ENCODE results near the gene CDK8.

GRCh38 chr13:26272621-26273020 lies 18.7 kb downstream of the CDK8 start:
- TF ChIP-seq CTCF (conservative IDR thresholded peaks at IDR 0.05; ENCODE audit: low read depth in 2 of 2) (no peak), EZH2phosphoT487 (IDR thresholded peaks at IDR 0.05; ENCODE audit: unreplicated experiment) (no peak), REST (IDR thresholded peaks at IDR 0.05; ENCODE audit: unreplicated experiment) (no peak), EZH2 (IDR thresholded peaks at IDR 0.05; ENCODE audit: low read depth, unreplicated experiment) (no peak), NANOG (IDR thresholded peaks at IDR 0.05; ENCODE audit: borderline replicate concordance) (no peak), ETS1 (IDR thresholded peaks at IDR 0.05) (no peak), POLR2AphosphoS5 (IDR thresholded peaks at IDR 0.05; ENCODE audit: low read depth) (no peak), JUNB (IDR thresholded peaks at IDR 0.05; ENCODE audit: unreplicated experiment) (no peak), CREB1 (CRISPR knock-in tag; IDR thresholded peaks at IDR 0.05; ENCODE audit: low read depth) (no peak), STAT1 (IDR thresholded peaks at IDR 0.05; ENCODE audit: unreplicated experiment) (no peak), ZNF331 (CRISPR knock-in tag; IDR thresholded peaks at IDR 0.05; ENCODE audit: low read depth) (no peak), ZNF462 (CRISPR knock-in tag; IDR thresholded peaks at IDR 0.05) (no peak), ZNF114 (CRISPR knock-in tag; IDR thresholded peaks at IDR 0.05) (no peak)

All from GM23338 (cell line).